Fibroblast of mammary gland (primary cell): Measurements from ENCODE around the gene GBP5.
"Not testable (repeated sequence)": the region's sequence is repeated elsewhere in the genome, so short reads cannot be mapped to it uniquely, and the experiment has no call there.

Experiments used
- DNase-seq: peaks from one replicate; pipeline ENCODE4 v3.0.0-alpha.2; 2010; ENCODE audit warnings: low read depth
- H3K4me3 ChIP-seq: 2 replicates; pipeline ENCODE4 v1.5.1; 2011; ENCODE audit warnings: low read depth, mild to moderate bottlenecking, low read length, moderate library complexity; ENCODE audit not compliant: control insufficient read depth
- CTCF ChIP-seq: conservative IDR thresholded peaks from 2 replicates; pipeline ENCODE4 v1.5.1; 2011; ENCODE audit warnings: low read depth, low read length, inconsistent platforms; ENCODE audit not compliant: control insufficient read depth, insufficient read depth

GBP5 gene

GRCh38 chr1:89257041-89257440 lies 15.6 kb downstream of the GBP5 start:
- no peak overlapping the region for H3K4me3 ChIP-seq
- DNase-seq, result no peak
- no peak for TF ChIP-seq CTCF

DNA sequence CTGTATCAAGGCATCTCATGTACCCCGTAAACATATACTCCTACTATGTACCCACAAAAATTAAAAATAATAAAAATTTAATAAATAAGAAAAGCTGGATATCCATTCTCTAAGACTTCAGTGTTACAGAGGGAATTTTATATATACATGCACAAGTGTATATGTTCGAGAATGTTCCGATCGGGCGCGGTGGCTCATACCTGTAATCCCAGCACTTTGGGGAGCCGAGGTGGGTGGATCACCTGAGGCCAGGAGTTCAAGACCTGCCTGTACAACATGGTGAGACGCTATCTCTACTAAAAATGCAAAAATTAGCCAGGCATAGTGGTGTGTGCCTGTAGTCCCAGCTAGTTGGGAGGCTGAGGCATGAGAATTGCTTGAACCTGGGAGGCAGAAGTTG lies 17.1 kb downstream of the GBP5 start:
- DNase-seq, H3K4me3 ChIP-seq: not testable (repeated sequence)

DNA sequence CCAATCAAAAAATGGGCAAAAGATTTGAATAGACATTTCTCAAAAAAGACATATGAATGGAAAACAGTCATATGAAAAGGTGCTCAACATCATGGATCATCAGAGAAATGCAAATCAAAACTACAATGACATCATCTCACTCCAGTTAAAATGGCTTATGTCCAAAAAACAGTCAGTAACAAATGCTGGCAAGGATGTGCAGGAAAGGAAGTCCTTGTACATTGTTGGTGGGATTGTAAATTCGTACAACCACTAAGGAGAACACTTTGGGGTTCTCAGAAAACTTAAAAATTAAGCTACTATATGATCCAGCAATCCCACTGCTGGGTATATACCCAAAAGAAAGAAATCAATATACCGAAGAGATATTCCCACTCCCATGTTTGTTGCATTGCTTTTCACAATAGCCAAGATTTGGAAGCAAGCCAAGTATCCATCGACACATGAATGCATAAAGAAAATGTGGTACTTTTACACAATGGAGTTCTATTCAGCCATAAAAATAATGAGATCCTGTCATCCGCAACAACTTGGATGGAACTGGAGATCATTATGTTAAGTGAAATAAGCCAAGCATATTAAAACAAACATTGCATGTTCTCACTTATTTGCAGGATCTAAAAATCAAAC lies 17.9 kb downstream of the GBP5 start:
- no peak for TF ChIP-seq CTCF
- no peak for DNase-seq
- H3K4me3 ChIP-seq, result no peak overlapping the region

- no peak for DNase-seq
- no peak overlapping the region for H3K4me3 ChIP-seq
- no peak for TF ChIP-seq CTCF
Measured at GRCh38 chr1:89243046-89243445, 29.6 kb downstream of the GBP5 start.
